Epithelial cell of proximal tubule (primary cell): ENCODE measurements around the gene ATP2B3. TPM values are rescaled to one million over a fixed set of nuclear protein-coding genes. Genes with fewer than 3 reads are reported as not detected.

Source experiments
- DNase-seq: peaks from one replicate; pipeline ENCODE4 v3.0.0-alpha.2; 2011; ENCODE audit warnings: low read depth
- H3K4me3 ChIP-seq: 2 replicates; pipeline ENCODE4 v1.5.1; 2011; ENCODE audit warnings: low read depth, mild to moderate bottlenecking, low read length
- CTCF ChIP-seq: conservative IDR thresholded peaks from 2 replicates; pipeline ENCODE4 v1.5.1; 2012; ENCODE audit warnings: low read depth, mild to moderate bottlenecking, low read length
- total RNA-seq: library from RNA; depleted of rRNA; stranded (reverse); fragments of >200 nt; gene quantifications from 2 replicates; pipeline ENCODE4 v1.2.3, GENCODE V29; 2015

Gene ATP2B3
- total RNA-seq, 1 donor from 2014 or later = not detected

DNA sequence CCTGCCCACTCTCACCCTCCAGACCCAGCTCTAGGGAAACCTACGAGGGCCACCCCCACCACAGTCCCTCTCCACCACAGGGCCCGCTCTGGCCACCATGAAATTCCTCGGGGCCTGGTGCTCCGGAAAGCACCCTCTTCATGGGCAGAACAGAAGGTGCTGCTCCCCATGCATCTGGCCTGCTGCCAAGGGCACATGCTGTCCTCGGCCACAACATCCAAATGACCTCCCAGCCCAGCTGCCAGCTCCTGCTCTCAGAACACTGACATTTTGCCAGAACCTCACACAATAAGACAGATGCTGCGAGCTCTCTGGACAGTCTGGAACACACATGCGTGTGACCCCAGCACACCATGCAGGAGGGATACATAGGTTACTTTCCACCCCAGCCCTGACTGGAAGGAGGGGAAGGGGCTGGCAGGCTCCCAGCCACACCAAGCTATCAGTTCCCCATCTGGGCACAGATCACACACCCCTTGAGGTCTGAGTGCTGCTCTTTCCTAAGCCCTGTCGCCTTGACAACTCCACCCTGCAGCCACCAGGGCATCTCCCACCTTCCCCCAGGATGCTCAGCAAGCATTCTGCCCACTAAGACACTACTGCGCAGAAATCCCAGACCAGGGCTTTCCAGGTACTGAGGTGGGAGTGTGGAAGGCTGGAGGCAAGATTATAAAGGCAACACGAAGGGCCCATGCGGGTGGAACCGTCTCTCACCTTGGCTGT, 75.7 kb downstream of the ATP2B3 start:
- H3K4me3 ChIP-seq = no peak overlapping the region
- no peak for TF ChIP-seq CTCF
- DNase-seq = no peak

- no peak overlapping the region for H3K4me3 ChIP-seq
- DNase-seq = no peak
- TF ChIP-seq CTCF = no peak
Observed at GRCh38 chrX:153593811-153594500, 76.5 kb downstream of the ATP2B3 start.

DNA sequence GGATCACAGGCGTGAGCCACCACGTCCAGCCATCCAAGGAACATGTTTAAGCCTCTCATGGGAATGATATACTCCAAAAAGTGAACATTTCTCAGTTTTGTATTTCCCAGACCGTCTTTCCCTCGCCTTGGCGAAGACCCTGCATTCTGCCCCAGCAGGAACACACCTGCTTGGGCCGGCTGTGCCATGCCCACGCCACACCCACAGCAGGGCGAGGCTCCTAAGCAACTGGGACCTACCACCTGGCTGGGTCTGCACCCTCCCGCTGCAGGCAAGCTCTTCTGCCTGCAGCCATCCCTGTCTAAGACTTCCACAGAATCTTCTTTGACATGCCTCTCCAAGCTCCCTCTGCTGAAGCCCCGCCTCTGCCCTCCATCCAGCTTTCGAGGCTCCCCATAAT, 77.9 kb downstream of the ATP2B3 start:
- no peak for DNase-seq
- H3K4me3 ChIP-seq = no peak overlapping the region
- no peak for TF ChIP-seq CTCF

DNA sequence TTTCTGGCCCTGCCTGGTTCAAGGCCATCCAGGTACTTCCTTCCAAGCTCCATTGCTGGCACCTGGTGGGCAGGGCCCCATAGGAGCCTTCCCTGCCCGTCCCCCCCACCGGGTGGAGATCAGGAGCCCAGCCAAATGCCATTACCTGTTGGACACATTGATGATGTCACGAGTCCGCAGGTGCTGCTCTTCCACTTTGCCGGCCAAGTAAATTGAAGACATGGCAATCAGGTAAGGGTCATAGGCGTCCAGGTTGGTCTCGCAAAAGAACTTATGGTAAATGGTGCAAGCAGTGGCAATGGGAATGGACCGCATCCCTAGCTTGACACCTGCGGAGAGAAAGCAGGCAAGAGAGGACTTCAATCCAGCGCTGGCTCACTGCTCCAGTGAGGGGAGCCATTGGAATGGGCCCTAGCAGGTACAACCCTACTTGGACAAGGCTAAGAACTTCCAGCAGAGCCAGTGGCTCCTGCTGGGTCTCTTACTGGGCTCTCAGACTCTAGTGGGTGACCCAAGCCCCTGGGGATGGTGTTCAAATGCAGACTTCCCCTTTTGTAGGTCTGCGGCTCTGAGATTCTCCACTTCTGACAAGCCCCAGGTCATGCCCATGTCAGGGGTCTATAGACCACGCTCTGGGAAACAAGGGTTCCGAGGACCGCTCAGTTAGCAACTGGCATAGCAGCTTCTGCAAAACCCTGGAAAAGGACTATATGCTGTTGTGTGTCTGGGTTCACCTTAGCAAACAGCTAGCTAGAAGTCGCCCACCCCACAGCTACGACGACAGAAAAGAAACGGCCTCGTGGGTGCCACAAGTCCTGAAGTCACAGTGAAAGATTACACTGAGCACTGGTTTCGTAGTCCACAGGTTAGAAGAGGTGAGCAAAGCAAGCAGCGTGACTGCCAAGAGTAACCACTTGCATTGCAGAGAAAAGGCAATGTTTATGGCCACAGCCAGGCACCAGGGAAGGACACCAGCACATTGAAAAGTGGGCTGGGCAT, 78.7 kb downstream of the ATP2B3 start:
- no peak for DNase-seq
- no peak overlapping the region for H3K4me3 ChIP-seq
- TF ChIP-seq CTCF = no peak

GRCh38 chrX:153596981-153597750, 79.7 kb downstream of the ATP2B3 start:
- DNase-seq = no peak
- no peak overlapping the region for H3K4me3 ChIP-seq
- TF ChIP-seq CTCF = no peak

- DNase-seq = no peak
- peak within 1 kb of the TSS; percentile 70 for H3K4me3 ChIP-seq
- no peak for TF ChIP-seq CTCF
Observed at GRCh38 chrX:153598541-153599191, 81.2 kb downstream of the ATP2B3 start, which contains the start of gene CCNQ. TSS of gene CCNQ (minus strand) at chrX:153599139. CDS start at chrX:153599073, 66 bp downstream.
